GM18502 (cell line): ENCODE data around the gene RYR1.
"Not testable (repeated sequence)": the region's sequence is repeated elsewhere in the genome, so short reads cannot be mapped to it uniquely, and the experiment has no call there.

Experiments
- ATAC-seq: cut with Tn5 transposase; IDR thresholded peaks from one replicate; pipeline ENCODE4 v1.9.1; 2021; ENCODE audit warnings: mild to moderate bottlenecking; ENCODE audit not compliant: unreplicated experiment, poor library complexity

Gene RYR1

GRCh38 chr19:38507551-38508127 is 74.1 kb downstream of the RYR1 start:
- no peak for ATAC-seq

DNA sequence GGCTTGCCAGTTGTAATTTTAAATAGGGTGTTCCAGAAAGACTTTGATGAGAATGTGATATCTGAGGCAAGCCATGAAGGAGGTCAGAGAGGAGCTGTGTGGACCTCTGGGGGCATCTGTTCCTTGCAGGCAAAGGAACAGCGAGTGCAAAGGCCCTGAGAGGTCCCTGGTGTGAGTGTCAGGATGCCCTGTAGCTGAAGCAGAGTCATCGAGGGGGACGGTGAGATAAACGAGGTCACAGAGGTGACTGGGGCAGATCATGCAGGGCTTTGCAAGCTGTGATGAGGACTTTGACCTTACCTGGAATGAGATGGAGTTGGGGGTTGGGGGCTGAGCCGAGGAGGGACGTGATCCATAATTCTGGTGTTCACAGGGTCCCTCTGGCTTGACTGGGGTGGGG is 75.0 kb downstream of the RYR1 start:
- ATAC-seq, result no peak

DNA sequence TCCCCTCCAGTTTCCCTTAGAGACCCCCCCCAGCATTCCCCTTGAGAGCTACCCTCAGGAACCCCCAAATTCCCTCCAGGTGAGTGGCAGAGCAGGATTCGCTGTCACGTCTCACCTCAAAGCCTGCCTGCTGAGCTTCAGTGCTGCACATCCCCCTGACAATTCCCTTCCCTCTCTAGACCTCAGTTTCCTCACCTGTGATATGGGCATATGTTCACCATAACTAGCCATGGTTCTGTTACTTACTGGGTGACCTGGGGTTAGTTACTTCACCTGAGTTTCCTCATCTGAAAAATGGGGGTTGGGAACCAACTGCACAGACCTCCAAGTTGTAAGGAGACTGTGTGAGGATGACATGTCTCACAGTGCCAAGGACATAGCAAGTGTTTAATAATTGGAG is 75.5 kb downstream of the RYR1 start:
- no peak for ATAC-seq

- no peak for ATAC-seq
Observed at GRCh38 chr19:38511074-38511708, 77.7 kb downstream of the RYR1 start.

GRCh38 chr19:38512277-38512676 is 78.8 kb downstream of the RYR1 start:
- no peak for ATAC-seq

DNA sequence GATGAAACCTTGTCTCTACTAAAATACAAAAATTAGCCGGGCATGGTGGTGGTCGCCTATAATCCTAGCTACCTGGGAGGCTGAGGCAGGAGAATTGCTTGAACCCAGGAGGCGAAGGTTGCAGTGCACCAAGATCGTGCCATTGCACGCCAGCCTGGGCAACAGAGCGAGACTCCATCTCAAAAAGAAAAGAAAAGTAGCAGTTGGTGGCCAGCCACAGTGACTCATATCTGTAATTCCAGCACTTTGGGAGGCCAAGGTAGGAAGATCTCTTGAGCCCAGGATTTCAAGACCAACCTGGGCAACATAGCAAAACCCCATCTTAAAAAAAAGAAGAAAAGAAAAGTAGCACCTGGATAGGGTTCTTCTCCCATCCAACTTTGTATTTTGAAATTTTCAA is 79.7 kb downstream of the RYR1 start:
- ATAC-seq, result not testable (repeated sequence)

GRCh38 chr19:38513762-38514167 is 80.3 kb downstream of the RYR1 start:
- ATAC-seq, result no peak

- ATAC-seq, result no peak
Observed at GRCh38 chr19:38514812-38515633, 81.5 kb downstream of the RYR1 start.

DNA sequence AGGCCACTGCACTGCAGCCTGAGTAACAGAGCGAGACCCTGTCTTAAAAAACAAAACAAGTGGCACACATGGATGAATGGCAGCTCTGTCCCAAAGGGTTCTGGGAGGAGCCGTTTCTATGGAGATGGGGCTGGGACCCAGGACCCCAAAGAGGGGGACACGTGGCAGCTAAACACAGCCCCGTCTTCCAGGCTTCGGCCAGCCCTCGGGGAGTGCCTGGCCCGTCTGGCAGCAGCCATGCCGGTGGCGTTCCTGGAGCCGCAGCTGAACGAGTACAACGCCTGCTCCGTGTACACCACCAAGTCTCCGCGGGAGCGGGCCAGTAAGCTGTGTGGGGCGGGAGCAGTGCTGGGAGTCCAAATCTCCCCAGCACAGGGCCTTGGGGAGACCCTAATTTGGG is 82.4 kb downstream of the RYR1 start:
- ATAC-seq, result no peak

GRCh38 chr19:38516802-38517201 is 83.3 kb downstream of the RYR1 start:
- no peak for ATAC-seq

- ATAC-seq, result no peak
Observed at GRCh38 chr19:38517321-38517720, 83.8 kb downstream of the RYR1 start.

GRCh38 chr19:38517980-38518379 is 84.5 kb downstream of the RYR1 start:
- ATAC-seq, result not testable (repeated sequence)

- no peak for ATAC-seq
Observed at GRCh38 chr19:38519168-38519567, 85.7 kb downstream of the RYR1 start.

GRCh38 chr19:38519988-38520387 is 86.5 kb downstream of the RYR1 start:
- ATAC-seq, result no peak

GRCh38 chr19:38522915-38523314 is 89.4 kb downstream of the RYR1 start:
- ATAC-seq, result no peak

DNA sequence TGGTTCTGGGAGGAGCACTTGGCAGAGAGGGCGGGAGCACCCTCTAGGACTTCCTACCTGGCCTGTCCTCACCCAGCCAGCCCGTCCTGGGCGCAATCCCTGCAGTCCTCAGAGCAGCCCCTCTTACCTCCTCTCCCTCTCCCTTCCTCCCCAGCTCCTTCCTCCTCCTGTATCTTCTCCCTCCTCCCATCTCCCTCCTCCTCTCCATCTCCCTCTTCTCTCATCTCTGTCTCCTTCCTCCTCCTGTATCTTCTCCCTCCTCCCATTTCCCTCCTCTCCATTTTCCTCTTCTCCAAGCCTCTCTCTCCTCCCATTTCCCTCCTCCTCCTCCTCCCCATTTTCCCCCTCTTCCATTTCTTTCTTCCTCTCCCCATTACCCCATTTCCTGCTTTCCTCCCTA is 89.8 kb downstream of the RYR1 start:
- no peak for ATAC-seq

- no peak for ATAC-seq
Observed at GRCh38 chr19:38524369-38524768, 90.9 kb downstream of the RYR1 start.

- ATAC-seq, result no peak
Observed at GRCh38 chr19:38524994-38525634, 91.6 kb downstream of the RYR1 start.

GRCh38 chr19:38526430-38526829 is 92.9 kb downstream of the RYR1 start:
- no peak for ATAC-seq

- no peak for ATAC-seq
Observed at GRCh38 chr19:38527466-38528136, 94.1 kb downstream of the RYR1 start.
